Peyer's patch (tissue), 4 donors: ENCODE measurements around the gene SCART1. TPM values are rescaled to one million over a fixed set of nuclear protein-coding genes. Genes with fewer than 3 reads are reported as not detected.
"Not testable (repeated sequence)": the region's sequence is repeated elsewhere in the genome, so short reads cannot be mapped to it uniquely, and the experiment has no call there.

Source experiments
- DNase-seq, 3 donors: peaks; one replicate each; pipeline ENCODE4 v3.0.0-alpha.2; 2017 to 2019
- H3K27ac ChIP-seq, 4 donors: fragments of 200-600 bp; sonication (generic); one replicate each; pipeline ENCODE4 v1.5.1; 2016 to 2019
- H3K27me3 ChIP-seq, 2 donors: fragments of 200-600 bp; sonication (generic); one replicate each; pipeline ENCODE4 v1.5.1; 2019
- H3K36me3 ChIP-seq, 3 donors: fragments of 200-600 bp; sonication (generic); one replicate each; pipeline ENCODE4 v1.5.1; 2016 to 2019
- H3K4me1 ChIP-seq, 4 donors: fragments of 200-600 bp; sonication (generic); one replicate each; pipeline ENCODE4 v1.5.1; 2016 to 2019
- H3K4me3 ChIP-seq, 4 donors: fragments of 200-600 bp; sonication (generic); 1 replicate in 3 of 4; 2 replicates in 1 of 4; pipeline ENCODE4 v1.5.1; 2016 to 2019; ENCODE audit warnings: mild to moderate bottlenecking in 1 of 4
- H3K9me3 ChIP-seq, 4 donors: fragments of 200-600 bp; sonication (generic); one replicate each; pipeline ENCODE4 v1.5.1; 2016 to 2019; ENCODE audit warnings: mild to moderate bottlenecking in 1 of 4
- CTCF ChIP-seq, 6 experiments: fragments of 450-650 bp in 4 of 6; fragments of 200-600 bp in 2 of 6; sonication (generic) in 1 of 6; IDR thresholded peaks; one replicate each; pipeline ENCODE4 v1.5.1; 2017 to 2019; ENCODE audit warnings: antibody characterized with exemption in 6 of 6, mild to moderate bottlenecking in 3 of 6, moderate library complexity in 1 of 6
- POLR2A ChIP-seq, 2 donors: fragments of 450-650 bp; IDR thresholded peaks; one replicate each; pipeline ENCODE4 v1.5.1; 2017; ENCODE audit warnings: antibody characterized with exemption in 2 of 2, mild to moderate bottlenecking in 2 of 2, moderate library complexity in 2 of 2
- total RNA-seq, 4 donors: library from RNA; depleted of rRNA; stranded (reverse); fragments of >200 nt; gene quantifications; one replicate each; pipeline ENCODE4 v1.1.0, GENCODE V29; 2016

The SCART1 gene
- 10 to 100 TPM in 2 of 4 donors, 1 to 10 TPM in 2; 1.9 to 14.6 (median 8.7) TPM for total RNA-seq

GRCh38 chr10:133453516-133454203 is at the start of gene SCART1:
Gene SCART1 (plus strand): TSS chr10:133453945. CDS start chr10:133453998, 53 bp downstream.
- Histone ChIP-seq H3K9me3 (no peaks in the 10 kb centered on the region), H3K4me3 (no peak within 1 kb of the TSS), H3K27ac (no peak within 1 kb of the TSS), H3K36me3 (no peaks in the 10 kb centered on the region), H3K4me1 (no peaks in the 10 kb centered on the region), H3K27me3 (no peaks in the 10 kb centered on the region)
- peak in 1 of 3 donors; percentile 13 for DNase-seq
- no peak for TF ChIP-seq POLR2A (IDR thresholded peaks at IDR 0.05)
- no peak for TF ChIP-seq CTCF (IDR thresholded peaks at IDR 0.05)

- Histone ChIP-seq H3K27ac (no peak overlapping the region), H3K36me3 (peaks cover 0 to 69% (median 0%) of the 10 kb centered on the region in 3 donors), H3K4me3 (no peak overlapping the region), H3K9me3 (no peaks in the 10 kb centered on the region), H3K4me1 (no peaks in the 10 kb centered on the region), H3K27me3 (no peaks in the 10 kb centered on the region)
- TF ChIP-seq POLR2A (IDR thresholded peaks at IDR 0.05) (no peak), CTCF (IDR thresholded peaks at IDR 0.05) (no peak)
- DNase-seq, result no peak
Measured at GRCh38 chr10:133405272-133405671, 48.5 kb upstream of the SCART1 start.

- no peak for DNase-seq
- no peak for TF ChIP-seq POLR2A (IDR thresholded peaks at IDR 0.05)
- TF ChIP-seq CTCF (IDR thresholded peaks at IDR 0.05), result no peak
- Histone ChIP-seq H3K4me1 (no peaks in the 10 kb centered on the region), H3K27ac (no peak overlapping the region), H3K9me3 (no peaks in the 10 kb centered on the region), H3K4me3 (no peak overlapping the region), H3K36me3 (peaks cover 0 to 74% (median 0%) of the 10 kb centered on the region in 3 donors), H3K27me3 (no peaks in the 10 kb centered on the region)
Measured at GRCh38 chr10:133405844-133406527, 47.8 kb upstream of the SCART1 start.

- Histone ChIP-seq H3K9me3 (peaks cover 0 to 3% (median 0%) of the 10 kb centered on the region in 4 donors), H3K36me3 (peaks cover 0 to 71% (median 0%) of the 10 kb centered on the region in 3 donors), H3K27ac (no peak overlapping the region), H3K4me3 (no peak overlapping the region), H3K27me3 (no peaks in the 10 kb centered on the region), H3K4me1 (no peaks in the 10 kb centered on the region)
- no peak for DNase-seq
- no peak for TF ChIP-seq CTCF (IDR thresholded peaks at IDR 0.05)
- no peak for TF ChIP-seq POLR2A (IDR thresholded peaks at IDR 0.05)
Measured at GRCh38 chr10:133411523-133412380, 42.0 kb upstream of the SCART1 start.

DNA sequence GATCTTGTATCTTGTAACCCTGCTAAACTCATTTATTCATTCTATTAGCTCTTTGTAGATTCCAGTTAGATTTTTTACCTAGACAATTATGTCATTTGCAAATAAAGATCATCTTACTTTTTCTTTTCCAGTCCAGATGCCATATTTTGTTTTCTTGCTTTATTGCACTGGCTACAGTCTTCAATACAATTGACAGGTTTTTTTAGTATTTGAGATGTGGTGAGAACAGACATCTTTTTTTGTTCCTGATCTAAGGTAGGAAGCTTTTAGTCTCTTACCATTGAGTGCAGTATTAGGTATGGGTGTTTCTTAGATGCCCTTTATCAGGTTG is 41.4 kb upstream of the SCART1 start:
- no peak for DNase-seq
- Histone ChIP-seq H3K4me1 (no peaks in the 10 kb centered on the region), H3K27me3 (no peaks in the 10 kb centered on the region), H3K36me3 (peaks cover 0 to 69% (median 0%) of the 10 kb centered on the region in 3 donors), H3K9me3 (peaks cover 0 to 3% (median 0%) of the 10 kb centered on the region in 4 donors), H3K27ac (no peak overlapping the region), H3K4me3 (no peak overlapping the region)
- TF ChIP-seq CTCF (IDR thresholded peaks at IDR 0.05), result no peak
- TF ChIP-seq POLR2A (IDR thresholded peaks at IDR 0.05), result no peak

DNA sequence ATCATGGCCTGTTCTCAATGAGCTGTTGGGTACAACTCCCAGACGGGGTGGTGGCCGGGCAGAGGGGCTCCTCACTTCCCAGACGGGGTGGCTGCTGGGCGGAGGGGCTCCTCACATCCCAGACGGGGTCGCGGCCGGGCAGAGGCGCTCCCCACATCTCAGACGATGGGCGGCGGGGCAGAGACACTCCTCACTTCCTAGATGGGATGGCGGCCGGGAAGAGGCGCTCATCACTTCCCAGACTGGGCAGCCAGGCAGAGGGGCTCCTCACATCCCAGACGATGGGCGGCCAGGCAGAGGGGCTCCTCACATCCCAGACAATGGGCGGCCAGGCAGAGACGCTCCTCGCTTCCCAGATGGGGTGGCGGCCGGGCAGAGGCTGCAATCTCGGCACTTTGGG is 39.3 kb upstream of the SCART1 start:
- H3K36me3 ChIP-seq, result peaks cover 0 to 74% (median 0%) of the 10 kb centered on the region in 3 donors
- not testable (repeated sequence) for DNase-seq, H3K4me1 ChIP-seq, H3K27ac ChIP-seq, H3K27me3 ChIP-seq, H3K4me3 ChIP-seq, H3K9me3 ChIP-seq
